Activated naive CD8-positive, alpha-beta T cell treated with anti-CD3 and anti-CD28 coated beads for 36 hours (primary cell): ENCODE results near the gene INPP5A. TPM values are rescaled to one million over a fixed set of nuclear protein-coding genes. Genes with fewer than 3 reads are reported as not detected.

Experiments
- DNase-seq: peaks from one replicate; pipeline ENCODE4 v3.0.0; 2021
- H3K27ac Mint-ChIP-seq: one replicate; pipeline ENCODE4 v1.8.0; 2022; ENCODE audit warnings: mild to moderate bottlenecking, moderate library complexity, mixed read lengths
- H3K27me3 Mint-ChIP-seq: one replicate; pipeline ENCODE4 v1.8.0; 2022; ENCODE audit warnings: mild to moderate bottlenecking, mixed read lengths
- H3K36me3 Mint-ChIP-seq: one replicate; pipeline ENCODE4 v1.8.0; 2021; ENCODE audit warnings: mild to moderate bottlenecking, mixed read lengths
- H3K4me1 Mint-ChIP-seq: one replicate; pipeline ENCODE4 v1.8.0; 2021; ENCODE audit warnings: mixed read lengths
- H3K4me3 Mint-ChIP-seq: one replicate; pipeline ENCODE4 v1.8.0; 2022; ENCODE audit warnings: mild to moderate bottlenecking, moderate library complexity, mixed read lengths
- H3K9me3 Mint-ChIP-seq: one replicate; pipeline ENCODE4 v1.8.0; 2022; ENCODE audit warnings: mixed read lengths
- total RNA-seq, 2 experiments: library from RNA; stranded (reverse); gene quantifications; one replicate each; pipeline ENCODE4 v1.2.3, GENCODE V29; 2021

The INPP5A gene
- total RNA-seq, 2 experiments from 2014 or later: 6.1 to 7.4 TPM

DNA sequence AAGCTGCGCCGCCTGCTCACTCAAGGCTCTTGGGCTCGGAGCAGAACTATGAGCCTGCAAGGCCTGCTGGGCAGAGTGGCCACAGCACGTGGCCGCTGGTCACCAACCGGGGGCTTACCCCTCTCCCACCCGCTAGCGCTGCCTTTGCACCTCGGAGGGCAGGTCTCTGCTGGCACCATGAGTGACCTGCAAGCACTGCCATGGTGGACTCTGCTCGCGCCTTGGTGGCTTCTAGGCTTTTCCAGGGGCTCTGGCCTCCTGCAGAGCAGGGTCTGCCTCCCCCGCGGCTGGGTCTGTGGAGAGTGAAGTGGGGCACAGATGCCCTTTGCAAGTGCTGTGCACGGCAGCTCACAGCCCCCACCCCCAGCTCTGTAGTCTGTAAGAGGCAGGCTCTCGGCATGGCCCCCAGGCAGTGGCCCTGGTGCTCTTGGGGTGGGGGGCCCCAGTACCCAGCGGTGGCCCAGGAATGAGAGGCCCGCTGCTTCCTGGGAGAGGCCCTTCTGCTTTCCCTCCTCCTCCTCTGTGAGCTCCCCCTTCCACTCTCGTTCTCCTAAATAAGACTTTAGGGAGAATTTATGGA, 119.6 kb downstream of the INPP5A start:
- Mint-ChIP-seq H3K36me3 (no peaks in the 10 kb centered on the region), H3K4me3 (no peak overlapping the region), H3K4me1 (peaks cover 2% of the 10 kb centered on the region), H3K27ac (no peak overlapping the region), H3K27me3 (no peaks in the 10 kb centered on the region), H3K9me3 (no peaks in the 10 kb centered on the region)
- no peak for DNase-seq

DNA sequence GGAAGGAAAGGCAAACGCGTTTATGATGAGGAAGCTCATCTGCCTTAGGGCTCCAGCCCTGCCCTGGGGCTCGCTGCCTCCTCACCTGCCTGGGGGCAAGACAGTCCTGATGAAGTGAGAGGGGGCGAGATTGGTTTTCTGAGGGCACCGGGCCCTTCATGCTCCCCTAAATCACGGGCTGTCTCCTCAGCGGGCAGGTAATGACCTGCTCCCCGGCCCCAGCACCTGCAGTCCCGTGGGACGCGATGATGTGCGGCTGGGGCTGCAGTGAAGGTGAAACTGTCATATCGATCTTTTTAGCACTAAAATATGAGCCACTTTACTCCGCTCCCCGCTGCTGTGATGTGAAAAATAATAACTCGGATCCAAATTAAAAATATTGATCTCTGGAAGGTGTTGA, 120.2 kb downstream of the INPP5A start:
- Mint-ChIP-seq H3K4me1 (peaks cover 2% of the 10 kb centered on the region), H3K9me3 (no peaks in the 10 kb centered on the region), H3K27ac (no peak overlapping the region), H3K36me3 (no peaks in the 10 kb centered on the region), H3K4me3 (no peak overlapping the region), H3K27me3 (no peaks in the 10 kb centered on the region)
- no peak for DNase-seq

DNA sequence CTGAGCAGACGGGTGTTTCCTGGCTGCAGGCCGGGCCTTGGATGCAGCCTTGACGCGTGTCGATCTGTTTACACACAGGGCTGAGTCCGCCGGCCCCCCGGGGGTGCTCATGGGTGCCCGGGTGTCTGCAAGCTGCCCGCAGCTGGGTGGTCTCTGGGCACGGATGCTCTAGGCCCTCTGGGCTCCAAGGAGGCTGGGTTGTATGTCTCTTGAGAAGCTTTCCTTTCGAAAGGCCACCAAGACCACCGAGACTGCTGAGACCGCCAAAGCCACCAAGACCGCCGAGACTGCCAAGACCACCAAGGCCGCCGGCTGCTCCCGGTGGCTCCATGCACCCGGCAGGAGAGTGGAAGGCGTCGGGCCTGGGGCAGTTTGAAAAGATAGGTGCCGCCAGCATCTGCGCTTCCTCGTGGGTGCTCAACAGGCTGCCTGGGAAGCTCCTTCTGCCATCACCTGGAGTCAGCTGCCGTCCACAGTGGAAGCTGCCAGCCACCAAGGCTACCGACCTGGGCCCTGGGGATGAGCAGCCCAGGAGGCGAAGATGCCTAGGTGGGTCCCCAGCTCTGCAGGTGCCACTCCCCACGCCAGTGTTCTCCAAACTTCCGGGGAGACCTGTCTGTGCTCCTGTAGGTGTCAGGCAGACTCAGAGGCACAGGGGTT, 121.1 kb downstream of the INPP5A start:
- Mint-ChIP-seq H3K27me3 (no peaks in the 10 kb centered on the region), H3K36me3 (no peaks in the 10 kb centered on the region), H3K4me3 (no peak overlapping the region), H3K4me1 (peaks cover 2% of the 10 kb centered on the region), H3K27ac (no peak overlapping the region), H3K9me3 (no peaks in the 10 kb centered on the region)
- DNase-seq: no peak

DNA sequence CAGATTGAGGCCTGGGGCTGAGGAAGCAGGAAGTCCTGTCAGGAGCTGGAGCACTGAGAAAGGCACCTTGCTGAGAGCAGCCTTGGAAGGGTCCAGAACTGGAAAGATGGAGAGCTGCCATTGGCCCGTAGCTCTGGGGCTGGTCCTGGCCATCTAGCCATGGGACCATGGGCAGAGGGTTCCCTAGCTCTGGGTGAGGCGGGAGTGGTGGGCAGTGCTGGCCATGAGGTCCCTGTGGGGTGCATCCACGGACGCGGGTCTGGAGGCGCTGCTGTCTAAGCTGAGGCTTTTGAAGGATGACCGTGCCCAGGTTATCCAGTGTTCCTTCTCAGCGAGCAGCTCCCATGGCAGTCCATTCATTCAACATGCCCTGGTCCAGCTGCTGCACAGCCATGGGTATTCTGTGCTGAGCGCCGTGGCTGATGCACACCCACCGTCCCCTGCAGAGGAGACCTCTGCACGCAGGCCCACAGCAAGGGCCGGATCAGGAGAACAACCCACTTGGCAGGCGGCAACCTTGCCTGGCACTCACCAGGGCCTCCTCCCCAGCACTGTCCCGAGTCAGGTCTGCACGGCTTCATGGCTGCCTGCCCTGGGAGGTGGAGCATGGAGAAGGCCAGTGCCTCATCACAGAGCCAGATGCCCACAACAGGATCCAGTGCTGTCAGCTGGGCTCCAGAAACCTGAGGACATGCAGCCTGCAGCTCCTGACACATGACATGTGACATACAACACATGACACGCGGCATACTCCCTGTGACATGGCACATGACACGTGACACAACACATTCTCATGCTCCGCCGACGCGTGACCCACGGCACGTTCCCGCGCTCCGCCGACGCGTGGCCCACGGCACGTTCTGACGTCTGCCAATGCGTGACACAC, 121.9 kb downstream of the INPP5A start:
- H3K4me3 Mint-ChIP-seq: no peak overlapping the region
- no peaks in the 10 kb centered on the region for H3K36me3 Mint-ChIP-seq
- peaks cover 2% of the 10 kb centered on the region for H3K4me1 Mint-ChIP-seq
- DNase-seq: no peak
- no peaks in the 10 kb centered on the region for H3K27me3 Mint-ChIP-seq
- no peak overlapping the region for H3K27ac Mint-ChIP-seq
- no peaks in the 10 kb centered on the region for H3K9me3 Mint-ChIP-seq

DNA sequence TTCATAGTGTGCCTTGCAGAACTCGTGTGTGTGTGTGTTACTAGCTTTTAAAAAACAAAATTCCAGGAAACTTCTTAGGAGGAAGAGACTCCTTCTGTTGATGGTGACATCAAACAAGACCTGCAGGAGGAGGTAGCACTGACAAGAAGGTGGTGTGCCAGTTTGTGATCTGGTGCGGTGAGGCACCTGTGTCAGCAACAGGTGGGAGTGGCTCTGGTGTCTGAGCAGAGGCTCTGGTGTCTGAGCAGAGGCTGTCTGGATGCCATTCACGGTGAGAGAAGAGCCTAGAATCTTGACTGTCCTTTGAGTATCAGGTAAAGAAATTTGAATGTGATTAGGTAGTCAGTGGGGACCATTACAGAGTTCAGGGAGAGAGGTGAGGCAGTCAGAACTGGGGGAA, 122.8 kb downstream of the INPP5A start:
- Mint-ChIP-seq H3K4me3 (no peak overlapping the region), H3K27ac (no peak overlapping the region), H3K27me3 (no peaks in the 10 kb centered on the region), H3K4me1 (no peaks in the 10 kb centered on the region), H3K36me3 (no peaks in the 10 kb centered on the region), H3K9me3 (no peaks in the 10 kb centered on the region)
- no peak for DNase-seq

DNA sequence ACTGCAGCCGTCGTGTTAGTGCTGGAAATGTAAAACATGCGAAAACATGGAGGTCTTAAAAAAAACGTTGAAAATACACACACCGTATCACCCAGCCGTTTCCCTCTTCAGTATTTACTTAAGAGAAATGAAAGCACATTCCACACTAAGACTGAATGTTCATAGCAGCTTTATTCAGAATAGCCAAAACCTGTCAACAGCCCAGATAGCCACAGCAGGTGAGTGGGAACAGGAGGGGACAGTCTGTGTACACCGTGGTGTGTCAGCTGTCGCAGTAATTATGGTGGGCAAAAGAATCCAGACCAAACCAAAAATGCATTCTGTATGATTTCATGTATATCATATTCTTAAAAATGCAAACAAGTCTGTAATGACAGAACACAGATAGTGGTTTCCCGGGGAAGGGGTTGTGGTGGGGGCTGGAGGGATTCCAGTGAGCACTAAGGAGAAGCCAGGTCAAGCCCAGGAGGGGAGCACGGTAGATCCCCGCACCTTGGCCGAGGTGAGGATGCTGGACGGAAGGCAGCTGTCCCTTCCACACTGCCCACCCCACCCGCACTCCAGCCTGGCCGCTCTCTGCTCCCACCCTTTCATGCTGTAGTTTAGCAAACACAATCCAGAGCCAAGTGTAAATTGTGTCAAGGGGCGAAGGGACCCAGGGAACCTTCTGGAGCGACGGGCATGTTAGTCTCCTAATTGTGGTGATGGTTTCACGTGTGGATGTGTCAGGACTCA, 124.8 kb downstream of the INPP5A start:
- Mint-ChIP-seq H3K4me3 (no peak overlapping the region), H3K27me3 (no peaks in the 10 kb centered on the region), H3K36me3 (no peaks in the 10 kb centered on the region), H3K4me1 (peaks cover 10% of the 10 kb centered on the region), H3K27ac (no peak overlapping the region), H3K9me3 (no peaks in the 10 kb centered on the region)
- no peak for DNase-seq

DNA sequence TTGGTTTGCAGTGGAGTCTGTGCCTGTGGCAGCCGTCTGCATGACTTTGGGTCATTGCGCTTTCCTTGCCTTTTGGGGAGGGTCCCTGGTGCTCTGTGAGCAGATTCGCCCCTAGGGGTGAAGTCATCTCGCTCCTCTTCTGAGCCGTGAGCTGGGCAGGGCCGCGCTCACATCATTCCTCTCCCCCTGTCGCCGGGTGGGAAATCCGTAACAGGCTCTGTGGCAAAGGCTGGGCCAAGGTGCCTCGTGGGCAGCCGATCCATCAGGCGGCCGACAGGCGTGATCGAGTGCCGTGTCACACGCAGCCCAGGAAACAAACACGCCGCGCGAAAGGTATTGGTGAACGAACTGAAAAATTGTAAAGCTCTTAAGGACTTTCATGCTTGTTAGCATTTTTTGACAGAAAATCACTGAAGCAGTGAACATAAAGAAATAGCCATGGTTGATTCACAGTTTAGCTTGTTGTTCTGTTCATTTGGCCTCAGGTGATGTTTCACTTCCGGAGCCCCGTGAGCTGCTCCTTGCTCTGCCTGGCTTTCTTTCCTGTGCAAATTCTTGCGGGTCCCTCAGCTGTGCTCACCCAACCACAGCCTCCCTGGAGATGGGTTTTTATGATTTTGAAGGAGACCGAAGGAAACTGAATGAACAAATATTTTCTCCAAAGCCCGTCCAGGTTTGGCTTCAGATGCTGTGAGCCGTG, 126.2 kb downstream of the INPP5A start:
- no peak overlapping the region for H3K27ac Mint-ChIP-seq
- H3K36me3 Mint-ChIP-seq: no peaks in the 10 kb centered on the region
- DNase-seq: no peak
- H3K4me3 Mint-ChIP-seq: no peak overlapping the region
- H3K27me3 Mint-ChIP-seq: no peaks in the 10 kb centered on the region
- H3K4me1 Mint-ChIP-seq: peaks cover 10% of the 10 kb centered on the region
- H3K9me3 Mint-ChIP-seq: no peaks in the 10 kb centered on the region

DNA sequence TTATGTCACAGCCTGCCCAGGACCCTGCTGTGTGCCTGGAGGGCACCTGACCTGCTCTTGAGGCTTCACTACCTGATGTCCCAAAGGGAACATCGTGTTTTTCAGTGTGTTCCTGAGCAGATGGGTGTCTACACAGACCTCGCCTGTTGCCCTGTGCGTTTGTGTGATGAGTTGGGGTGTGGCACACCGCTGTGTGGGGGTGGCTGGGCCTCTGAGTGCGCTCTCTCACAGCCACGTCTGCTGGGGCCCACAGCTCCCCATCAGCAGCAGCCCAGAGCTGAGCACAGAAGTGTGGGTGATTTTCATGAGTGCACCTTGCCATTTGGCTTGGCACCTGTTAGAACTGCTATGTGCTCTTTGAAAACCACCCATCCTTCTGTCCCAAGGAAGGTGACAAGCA, 126.8 kb downstream of the INPP5A start:
- H3K36me3 Mint-ChIP-seq: no peaks in the 10 kb centered on the region
- H3K9me3 Mint-ChIP-seq: no peaks in the 10 kb centered on the region
- DNase-seq: no peak
- H3K4me1 Mint-ChIP-seq: peaks cover 10% of the 10 kb centered on the region
- H3K27me3 Mint-ChIP-seq: no peaks in the 10 kb centered on the region
- no peak overlapping the region for H3K27ac Mint-ChIP-seq
- no peak overlapping the region for H3K4me3 Mint-ChIP-seq

DNA sequence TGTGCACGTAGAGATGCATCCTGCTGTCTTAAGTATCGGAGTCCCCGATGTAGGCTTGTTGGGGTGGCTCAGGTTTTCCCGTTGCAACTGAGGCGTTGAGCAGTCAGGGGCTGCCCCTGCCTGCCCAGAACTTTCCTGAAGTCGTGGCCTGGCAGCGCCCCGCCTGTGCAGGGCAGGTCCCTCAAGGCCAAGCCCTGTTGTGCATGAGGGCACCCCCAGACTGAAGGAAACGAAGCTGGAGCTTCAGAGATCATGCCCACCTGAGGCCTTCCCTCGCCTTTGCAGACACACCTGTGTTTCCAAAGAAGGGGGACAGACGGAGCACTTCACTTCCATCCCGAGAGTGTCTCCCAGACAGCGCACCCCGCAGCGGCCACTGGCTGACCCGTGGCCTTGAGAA, 127.3 kb downstream of the INPP5A start:
- Mint-ChIP-seq H3K4me3 (no peak overlapping the region), H3K36me3 (no peaks in the 10 kb centered on the region), H3K4me1 (peaks cover 10% of the 10 kb centered on the region), H3K9me3 (no peaks in the 10 kb centered on the region), H3K27ac (no peak overlapping the region), H3K27me3 (no peaks in the 10 kb centered on the region)
- DNase-seq: no peak

DNA sequence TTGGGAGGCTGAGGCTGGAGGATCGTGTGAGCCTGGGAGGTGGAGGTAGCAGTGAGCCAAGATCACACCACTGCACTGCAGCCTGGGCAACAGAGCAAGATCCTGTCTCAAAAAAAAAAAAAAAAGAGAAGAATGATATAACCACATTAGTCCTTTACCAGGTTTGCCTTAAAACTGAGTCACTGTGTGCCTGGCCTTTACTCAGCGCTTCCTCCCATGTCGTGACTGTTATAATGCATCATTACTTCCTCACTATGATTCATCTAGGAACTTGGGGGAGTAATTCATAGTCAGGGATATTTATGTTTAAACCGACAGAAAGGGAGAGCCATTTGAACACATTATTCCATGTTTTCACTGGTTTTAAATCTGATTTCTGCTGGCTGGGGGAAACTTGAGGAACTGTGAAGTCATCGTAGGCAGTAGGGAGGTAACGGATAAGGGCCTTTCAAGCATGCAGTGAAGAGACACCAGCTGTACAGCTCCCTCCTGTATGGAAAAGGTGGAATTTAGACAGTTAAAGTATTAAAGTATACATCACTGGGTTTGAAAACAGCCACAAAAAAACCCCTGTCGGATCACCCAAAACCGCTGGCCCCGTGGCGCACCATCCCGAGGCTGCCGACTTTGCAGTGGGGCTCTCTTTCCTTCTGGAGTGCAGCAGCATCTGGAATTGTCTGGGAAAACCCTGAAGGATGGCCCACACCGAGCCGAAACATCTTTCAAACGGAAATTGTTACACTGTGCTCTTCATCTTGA, 128.5 kb downstream of the INPP5A start:
- Mint-ChIP-seq H3K4me1 (peaks cover 10% of the 10 kb centered on the region), H3K4me3 (no peak overlapping the region), H3K36me3 (no peaks in the 10 kb centered on the region), H3K9me3 (no peaks in the 10 kb centered on the region), H3K27ac (no peak overlapping the region), H3K27me3 (no peaks in the 10 kb centered on the region)
- DNase-seq: no peak

DNA sequence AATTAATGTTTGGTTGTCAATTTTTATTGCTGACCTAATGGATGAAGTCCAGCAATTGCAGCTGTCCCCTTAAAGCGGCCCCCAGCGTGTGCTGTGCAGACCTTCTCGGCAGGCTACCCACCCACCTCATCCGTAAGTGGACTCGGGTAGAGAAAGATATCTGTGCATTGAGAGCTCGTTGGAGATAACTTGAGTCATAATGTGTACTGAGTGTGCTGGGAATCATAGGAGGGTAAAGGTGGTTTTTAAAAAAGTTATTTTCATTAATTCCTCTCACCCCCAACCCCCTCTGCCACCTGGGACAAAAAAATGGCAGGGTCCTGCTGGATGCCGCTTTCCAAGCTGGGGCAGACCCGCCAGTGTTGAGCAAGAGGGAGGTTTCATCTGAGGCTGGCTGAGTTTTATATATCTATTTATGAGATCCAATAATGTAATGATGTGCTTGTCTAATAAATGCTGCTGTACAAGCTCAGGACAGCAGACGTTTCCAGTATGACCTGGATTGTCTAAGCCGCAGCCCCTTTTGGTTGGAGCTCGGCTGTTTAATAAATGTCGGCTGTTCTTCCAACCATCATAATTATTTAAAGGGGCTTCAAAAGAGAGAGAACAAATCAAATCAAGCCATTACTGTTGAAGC, 129.2 kb downstream of the INPP5A start:
- Mint-ChIP-seq H3K27me3 (no peaks in the 10 kb centered on the region), H3K27ac (no peak overlapping the region), H3K36me3 (no peaks in the 10 kb centered on the region), H3K4me1 (peaks cover 10% of the 10 kb centered on the region), H3K9me3 (no peaks in the 10 kb centered on the region), H3K4me3 (no peak overlapping the region)
- no peak for DNase-seq

DNA sequence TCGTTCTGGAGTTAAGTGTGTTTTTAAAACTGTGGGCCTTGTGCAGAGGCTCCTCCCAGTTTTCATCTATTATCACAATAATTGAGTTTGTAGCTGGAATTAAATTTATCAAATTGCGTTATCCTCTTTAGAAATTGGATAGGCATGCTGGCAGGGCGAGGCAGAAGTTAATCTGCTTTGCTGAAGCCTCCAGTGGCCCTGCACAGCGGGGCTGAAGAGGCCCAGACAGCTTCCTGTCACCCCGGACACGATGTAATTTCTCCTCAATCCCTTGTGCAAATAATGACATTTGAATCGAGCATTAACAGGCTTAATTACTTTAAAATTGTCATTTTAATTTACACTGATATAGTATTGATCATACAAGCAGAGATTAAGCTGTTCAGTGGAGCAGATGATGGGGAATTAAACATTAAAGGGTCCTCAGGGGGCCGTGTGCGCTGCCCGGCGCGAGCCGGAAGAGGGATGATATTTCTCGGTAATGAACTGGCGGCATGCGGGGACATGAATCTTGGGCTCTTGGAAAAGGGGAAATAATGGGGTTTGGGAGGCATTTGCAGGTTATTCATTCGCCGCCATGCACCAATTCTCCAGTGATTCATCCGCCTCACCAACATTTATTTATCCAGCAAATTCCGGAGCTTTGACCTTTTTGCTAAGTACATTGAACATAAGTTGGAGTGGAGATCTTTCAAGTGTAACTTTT, 129.9 kb downstream of the INPP5A start:
- no peak for DNase-seq
- no peak overlapping the region for H3K4me3 Mint-ChIP-seq
- H3K27me3 Mint-ChIP-seq: no peaks in the 10 kb centered on the region
- H3K4me1 Mint-ChIP-seq: peaks cover 10% of the 10 kb centered on the region
- H3K27ac Mint-ChIP-seq: no peak overlapping the region
- no peaks in the 10 kb centered on the region for H3K9me3 Mint-ChIP-seq
- H3K36me3 Mint-ChIP-seq: no peaks in the 10 kb centered on the region

DNA sequence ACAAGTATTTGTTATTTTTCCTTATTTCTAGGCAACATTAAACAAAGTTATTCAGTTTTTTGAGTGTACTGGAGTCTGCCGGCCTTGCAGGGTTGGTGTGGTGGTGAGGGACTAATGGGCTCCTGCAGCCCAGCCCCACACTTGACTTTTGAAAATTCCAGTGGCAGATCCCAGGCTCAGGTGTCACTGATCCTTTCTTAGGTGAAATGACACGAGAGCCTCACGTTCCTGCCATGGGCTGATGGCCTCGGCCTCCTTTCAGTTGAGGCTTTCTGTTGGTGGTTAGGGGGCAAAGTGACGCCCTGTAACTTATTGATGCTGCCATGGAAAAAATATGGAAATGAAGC, 130.4 kb downstream of the INPP5A start:
- Mint-ChIP-seq H3K36me3 (no peaks in the 10 kb centered on the region), H3K4me3 (no peak overlapping the region), H3K4me1 (peaks cover 10% of the 10 kb centered on the region), H3K27ac (no peak overlapping the region), H3K9me3 (no peaks in the 10 kb centered on the region), H3K27me3 (no peaks in the 10 kb centered on the region)
- no peak for DNase-seq
